GM12892 (cell line): ENCODE results near the gene TCAP. TPM values are rescaled to one million over a fixed set of nuclear protein-coding genes. Genes with fewer than 3 reads are reported as not detected.

ENCODE experiments used
- DNase-seq: peaks from one replicate; pipeline ENCODE4 v3.0.0; 2011; ENCODE audit not compliant: insufficient read length
- FAIRE-seq: peaks from 2 replicates; lab custom pipeline; 2011; peaks lifted over from hg19 to GRCh38; lab: Jason Lieb, UNC
- POLR2A ChIP-seq: IDR thresholded peaks from 2 replicates; pipeline ENCODE4 v1.6.1; 2011; ENCODE audit warnings: low read depth, low read length, control low read depth
- POLR2AphosphoS5 ChIP-seq: IDR thresholded peaks from 2 replicates; pipeline ENCODE4 v1.6.1; 2011; ENCODE audit warnings: low read depth, low read length, control low read depth
- TAF1 ChIP-seq: IDR thresholded peaks from 2 replicates; pipeline ENCODE4 v1.6.1; 2011; ENCODE audit warnings: low read depth, mild to moderate bottlenecking, control low read depth, low read length, borderline replicate concordance
- polyA plus RNA-seq: library from polyadenylated mRNA; unstranded; fragments of >200 nt; gene quantifications from one replicate; pipeline ENCODE4 v1.2.1, GENCODE V29; 2012; ENCODE audit warnings: missing spikeins, inconsistent platforms; ENCODE audit not compliant: missing spikeins

TCAP gene
- 0.19 TPM for polyA plus RNA-seq

- DNase-seq (no peak), FAIRE-seq (peak; percentile 9)
- TF ChIP-seq TAF1: no peak
- TF ChIP-seq POLR2A: no peak
- TF ChIP-seq POLR2AphosphoS5: no peak; the same call in 1 of the 2 replicates
Observed at GRCh38 chr17:39664581-39665561, at the start of gene TCAP. Gene TCAP, plus strand, starts transcription at chr17:39665349. Its CDS starts 11 bp downstream, at chr17:39665360.

- no peak for TF ChIP-seq POLR2AphosphoS5
- no peak for TF ChIP-seq TAF1
- TF ChIP-seq POLR2A: no peak
- no peak for DNase-seq
- FAIRE-seq: no peak
Observed at GRCh38 chr17:39615434-39615833, 49.7 kb upstream of the TCAP start.

GRCh38 chr17:39617100-39617445 is 48.1 kb upstream of the TCAP start:
- TF ChIP-seq TAF1 (no peak), POLR2AphosphoS5 (no peak), POLR2A (no peak)
- DNase-seq: no peak
- FAIRE-seq: peak; percentile 51

GRCh38 chr17:39617446-39618245 is 47.5 kb upstream of the TCAP start:
- TF ChIP-seq TAF1 (no peak), POLR2A (no peak), POLR2AphosphoS5 (no peak)
- FAIRE-seq (no peak), DNase-seq (peak; percentile 47)

- no peak for FAIRE-seq
- TF ChIP-seq TAF1 (no peak), POLR2AphosphoS5 (no peak), POLR2A (no peak)
- DNase-seq: no peak
Observed at GRCh38 chr17:39618246-39618913, 46.8 kb upstream of the TCAP start.

- DNase-seq (no peak), FAIRE-seq (no peak)
- TF ChIP-seq POLR2A: no peak
- TF ChIP-seq TAF1: no peak
Observed at GRCh38 chr17:39618956-39619785, 46.0 kb upstream of the TCAP start.

GRCh38 chr17:39619786-39620101 is 45.4 kb upstream of the TCAP start:
- DNase-seq (no peak), FAIRE-seq (no peak)
- TF ChIP-seq POLR2A (no peak), POLR2AphosphoS5 (no peak), TAF1 (no peak)

GRCh38 chr17:39621523-39622379 is 43.4 kb upstream of the TCAP start:
- DNase-seq (peak; percentile 84), FAIRE-seq (peak; percentile 99)
- TF ChIP-seq POLR2A: no peak
- TF ChIP-seq POLR2AphosphoS5: no peak
- no peak for TF ChIP-seq TAF1

- FAIRE-seq (no peak), DNase-seq (no peak)
- TF ChIP-seq TAF1: no peak
- no peak for TF ChIP-seq POLR2AphosphoS5
- TF ChIP-seq POLR2A: no peak
Observed at GRCh38 chr17:39622380-39623006, 42.7 kb upstream of the TCAP start.
